ENCODE measurements around the gene VWA3B. TPM values are rescaled to one million over a fixed set of nuclear protein-coding genes. Genes with fewer than 3 reads are reported as not detected.

Gene VWA3B, protein sequence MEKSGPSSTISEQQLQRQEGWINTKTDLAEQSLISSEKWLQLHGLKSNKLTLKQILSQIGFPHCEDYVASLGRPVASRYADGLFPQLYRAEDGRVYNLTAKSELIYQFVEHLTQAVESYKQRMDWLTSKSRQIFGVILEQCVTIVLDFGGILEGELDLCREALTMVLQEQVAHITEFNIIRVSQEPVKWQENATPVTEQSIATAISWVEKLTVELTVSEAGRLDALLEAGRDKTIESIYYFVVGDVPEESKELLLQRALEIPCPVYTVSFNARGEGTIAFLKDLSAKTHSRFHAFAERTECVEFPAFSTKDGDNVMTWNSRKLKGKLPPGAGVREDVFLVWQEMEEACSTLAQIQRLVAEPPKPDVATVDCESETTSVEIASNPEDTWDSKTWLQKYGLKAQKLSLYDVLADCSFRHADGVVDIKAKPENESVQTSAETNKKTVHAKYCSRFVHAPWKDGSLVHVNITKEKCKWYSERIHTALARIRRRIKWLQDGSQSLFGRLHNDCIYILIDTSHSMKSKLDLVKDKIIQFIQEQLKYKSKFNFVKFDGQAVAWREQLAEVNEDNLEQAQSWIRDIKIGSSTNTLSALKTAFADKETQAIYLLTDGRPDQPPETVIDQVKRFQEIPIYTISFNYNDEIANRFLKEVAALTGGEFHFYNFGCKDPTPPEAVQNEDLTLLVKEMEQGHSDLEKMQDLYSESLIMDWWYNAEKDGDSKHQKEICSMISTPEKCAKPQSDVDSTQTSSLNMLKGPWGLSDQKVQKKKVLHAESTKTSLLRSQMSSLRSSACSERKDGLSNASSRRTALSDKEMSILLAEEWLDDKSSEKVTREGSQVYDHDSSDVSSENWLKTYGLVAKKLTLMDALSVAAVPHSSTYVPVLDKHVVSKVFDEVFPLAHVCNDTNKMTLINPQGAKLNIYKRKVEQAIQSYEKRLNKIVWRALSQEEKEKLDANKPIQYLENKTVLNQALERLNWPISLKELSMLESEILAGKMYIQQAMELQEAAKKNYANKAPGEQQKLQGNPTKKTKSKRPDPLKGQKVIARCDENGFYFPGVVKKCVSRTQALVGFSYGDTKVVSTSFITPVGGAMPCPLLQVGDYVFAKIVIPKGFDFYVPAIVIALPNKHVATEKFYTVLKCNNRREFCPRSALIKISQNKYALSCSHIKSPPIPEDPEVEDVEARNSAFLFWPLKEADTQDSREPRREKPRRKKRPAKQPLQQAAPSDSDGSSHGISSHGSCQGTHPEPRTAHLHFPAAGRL (N-terminal part only)
- 0.59 TPM in 1 of 2 replicates, not detected in the other for total RNA-seq

- TF ChIP-seq CTCF (IDR thresholded peaks at IDR 0.05; ENCODE audit: extremely low read depth, low read depth, low read length) = no peak
- Histone ChIP-seq H4K20me1 (ENCODE audit: insufficient read depth, low read length) (no peaks in the 10 kb centered on the region), H3K79me2 (ENCODE audit: insufficient read depth, low read length) (no peaks in the 10 kb centered on the region), H3K9me3 (ENCODE audit: low read depth, low read length) (no peaks in the 10 kb centered on the region), H2AFZ (ENCODE audit: low read length) (peak within 1 kb of the TSS; percentile 66), H3K4me1 (ENCODE audit: insufficient read depth, low read length) (peaks cover 10% of the 10 kb centered on the region), H3K27me3 (ENCODE audit: insufficient read depth, low read length) (peaks cover 57% of the 10 kb centered on the region), H3K27ac (ENCODE audit: low read depth, low read length) (no peak within 1 kb of the TSS), H3K4me3 (ENCODE audit: insufficient read depth, low read length) (peak within 1 kb of the TSS; percentile 69), H3K4me2 (ENCODE audit: insufficient read depth, low read length) (peak within 1 kb of the TSS; percentile 85), H3K36me3 (ENCODE audit: insufficient read depth, low read length) (no peaks in the 10 kb centered on the region)
- peak; percentile 93 for DNase-seq (ENCODE audit: insufficient read length, low spot score, missing footprints)
These were observed at the start of gene VWA3B for GRCh38 chr2:98086491-98087446. Gene VWA3B, plus strand, starts transcription at chr2:98087167. Its CDS starts 5,926 bp downstream, at chr2:98093093.

DNA sequence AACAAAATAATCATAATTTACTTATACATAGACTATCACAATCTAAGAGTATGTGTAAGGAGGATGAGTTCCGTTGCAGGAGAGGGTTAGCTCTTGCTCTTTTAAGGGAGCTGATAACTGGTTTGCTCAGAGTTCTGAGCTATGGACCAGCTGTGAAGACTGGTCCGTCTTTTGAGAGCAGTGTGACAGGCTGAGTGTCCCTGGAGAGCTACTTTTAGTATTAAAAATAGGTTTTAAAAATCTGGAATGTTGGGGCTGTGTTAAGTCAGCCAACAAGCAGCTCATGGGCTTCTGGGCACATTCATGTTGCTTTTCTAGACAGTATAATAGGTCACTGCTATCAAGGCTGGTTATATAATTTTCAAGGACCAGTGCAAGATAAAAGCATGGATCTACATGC is 49.8 kb upstream of the VWA3B start:
- no peaks in the 10 kb centered on the region for H3K9me3 ChIP-seq (ENCODE audit: low read depth, low read length)
- no peaks in the 10 kb centered on the region for H3K79me2 ChIP-seq (ENCODE audit: insufficient read depth, low read length)
- no peaks in the 10 kb centered on the region for H3K27me3 ChIP-seq (ENCODE audit: insufficient read depth, low read length)
- no peaks in the 10 kb centered on the region for H3K36me3 ChIP-seq (ENCODE audit: insufficient read depth, low read length)
- no peak overlapping the region for H3K4me2 ChIP-seq (ENCODE audit: insufficient read depth, low read length)
- no peak overlapping the region for H3K27ac ChIP-seq (ENCODE audit: low read depth, low read length)
- H3K4me1 ChIP-seq (ENCODE audit: insufficient read depth, low read length) = no peaks in the 10 kb centered on the region
- no peak for TF ChIP-seq CTCF (IDR thresholded peaks at IDR 0.05; ENCODE audit: extremely low read depth, low read depth, low read length)
- no peak overlapping the region for H3K4me3 ChIP-seq (ENCODE audit: insufficient read depth, low read length)
- no peak overlapping the region for H2AFZ ChIP-seq (ENCODE audit: low read length)
- no peaks in the 10 kb centered on the region for H4K20me1 ChIP-seq (ENCODE audit: insufficient read depth, low read length)
- no peak for DNase-seq (ENCODE audit: insufficient read length, low spot score, missing footprints)

GRCh38 chr2:98037666-98038336 is 49.2 kb upstream of the VWA3B start:
- no peak for TF ChIP-seq CTCF (IDR thresholded peaks at IDR 0.05; ENCODE audit: extremely low read depth, low read depth, low read length)
- H3K9me3 ChIP-seq (ENCODE audit: low read depth, low read length) = no peaks in the 10 kb centered on the region
- H3K27me3 ChIP-seq (ENCODE audit: insufficient read depth, low read length) = no peaks in the 10 kb centered on the region
- no peak overlapping the region for H3K27ac ChIP-seq (ENCODE audit: low read depth, low read length)
- H3K4me1 ChIP-seq (ENCODE audit: insufficient read depth, low read length) = no peaks in the 10 kb centered on the region
- no peaks in the 10 kb centered on the region for H4K20me1 ChIP-seq (ENCODE audit: insufficient read depth, low read length)
- no peak overlapping the region for H3K4me3 ChIP-seq (ENCODE audit: insufficient read depth, low read length)
- no peak for DNase-seq (ENCODE audit: insufficient read length, low spot score, missing footprints)
- no peaks in the 10 kb centered on the region for H3K79me2 ChIP-seq (ENCODE audit: insufficient read depth, low read length)
- H3K36me3 ChIP-seq (ENCODE audit: insufficient read depth, low read length) = no peaks in the 10 kb centered on the region
- H2AFZ ChIP-seq (ENCODE audit: low read length) = no peak overlapping the region
- no peak overlapping the region for H3K4me2 ChIP-seq (ENCODE audit: insufficient read depth, low read length)
